ENCODE results near the gene ZRANB2.

The ZRANB2 gene, protein sequence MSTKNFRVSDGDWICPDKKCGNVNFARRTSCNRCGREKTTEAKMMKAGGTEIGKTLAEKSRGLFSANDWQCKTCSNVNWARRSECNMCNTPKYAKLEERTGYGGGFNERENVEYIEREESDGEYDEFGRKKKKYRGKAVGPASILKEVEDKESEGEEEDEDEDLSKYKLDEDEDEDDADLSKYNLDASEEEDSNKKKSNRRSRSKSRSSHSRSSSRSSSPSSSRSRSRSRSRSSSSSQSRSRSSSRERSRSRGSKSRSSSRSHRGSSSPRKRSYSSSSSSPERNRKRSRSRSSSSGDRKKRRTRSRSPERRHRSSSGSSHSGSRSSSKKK

GRCh38 chr1:71080739-71081696 is at the start of gene ZRANB2:
Gene ZRANB2 (minus strand): TSS chr1:71081035. CDS start chr1:71080995, 40 bp downstream.
- DNase-seq (ENCODE audit: low read depth, low spot score), result peak; percentile 83

GRCh38 chr1:71128060-71128459 is 47.2 kb upstream of the ZRANB2 start:
- no peak for DNase-seq (ENCODE audit: low read depth, low spot score)

GRCh38 chr1:71118086-71118485 is 37.3 kb upstream of the ZRANB2 start:
- no peak for DNase-seq (ENCODE audit: low read depth, low spot score)

DNA sequence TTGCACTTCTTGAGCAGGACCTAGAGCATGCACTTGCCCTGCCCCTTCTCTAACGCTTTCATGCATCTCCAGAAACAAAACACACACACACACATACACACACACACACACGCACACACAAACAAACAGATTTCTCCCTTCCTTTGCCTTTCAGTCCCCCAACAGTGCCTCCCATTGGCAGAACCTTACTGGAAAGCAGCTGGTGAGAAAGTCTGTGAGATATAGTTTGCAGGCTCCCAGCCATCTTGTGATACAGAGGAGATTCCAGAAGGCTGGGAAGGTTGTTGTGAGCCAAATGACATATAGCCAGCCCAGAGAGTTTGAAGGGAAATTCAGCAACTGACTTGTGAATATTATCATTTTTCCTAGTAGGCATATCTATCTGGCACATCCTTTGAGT is 35.9 kb upstream of the ZRANB2 start:
- no peak for DNase-seq (ENCODE audit: low read depth, low spot score)

DNA sequence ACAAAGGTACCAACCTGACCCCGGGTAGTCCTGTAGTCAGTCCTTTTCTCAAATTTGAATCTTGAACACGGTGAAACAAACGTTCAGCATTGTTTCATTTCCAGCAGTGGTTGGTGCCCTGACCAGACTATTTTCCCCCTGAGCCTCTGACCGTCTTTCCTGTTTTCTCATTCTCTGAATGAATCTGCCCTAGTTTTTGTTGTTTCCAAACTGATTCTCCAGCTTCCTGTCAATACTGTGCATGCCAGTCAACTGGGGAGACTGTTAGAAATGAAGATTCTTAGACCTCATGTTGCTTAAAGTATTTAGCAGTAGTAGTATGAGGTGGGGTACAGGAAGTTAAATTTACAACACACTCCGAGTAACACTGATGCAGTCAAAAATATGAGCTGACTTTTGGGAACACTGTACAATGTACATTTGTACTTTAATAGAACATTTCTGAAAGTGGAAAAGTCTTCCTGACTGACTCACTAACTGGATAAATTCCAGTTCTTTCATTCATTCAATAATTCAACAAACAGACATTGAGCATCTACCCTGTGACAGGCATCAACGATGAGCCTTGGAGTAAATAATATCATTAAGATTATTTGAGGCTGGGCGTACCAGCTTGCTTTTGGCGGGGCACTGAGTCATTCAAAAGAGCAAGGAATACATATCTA is 26.0 kb upstream of the ZRANB2 start:
- DNase-seq (ENCODE audit: low read depth, low spot score), result no peak

DNA sequence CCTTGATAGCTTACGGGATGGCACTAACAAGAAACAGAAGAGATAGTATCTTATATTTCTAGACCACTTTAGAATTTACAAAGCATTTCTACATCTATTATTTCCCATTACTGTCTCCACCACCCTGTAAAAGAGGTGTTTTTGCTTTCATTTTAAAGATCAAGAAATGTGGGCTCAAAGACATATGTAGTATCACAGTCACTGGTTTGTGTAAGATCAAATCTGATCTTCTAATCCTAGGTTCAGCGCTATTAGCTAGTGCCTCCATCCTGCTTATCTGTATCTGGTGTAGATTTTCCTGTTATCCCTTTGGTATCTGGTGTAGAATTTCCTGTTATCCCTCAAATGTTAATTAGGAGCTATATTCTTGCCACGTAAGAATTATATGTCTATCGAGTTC is 23.6 kb upstream of the ZRANB2 start:
- no peak for DNase-seq (ENCODE audit: low read depth, low spot score)

DNA sequence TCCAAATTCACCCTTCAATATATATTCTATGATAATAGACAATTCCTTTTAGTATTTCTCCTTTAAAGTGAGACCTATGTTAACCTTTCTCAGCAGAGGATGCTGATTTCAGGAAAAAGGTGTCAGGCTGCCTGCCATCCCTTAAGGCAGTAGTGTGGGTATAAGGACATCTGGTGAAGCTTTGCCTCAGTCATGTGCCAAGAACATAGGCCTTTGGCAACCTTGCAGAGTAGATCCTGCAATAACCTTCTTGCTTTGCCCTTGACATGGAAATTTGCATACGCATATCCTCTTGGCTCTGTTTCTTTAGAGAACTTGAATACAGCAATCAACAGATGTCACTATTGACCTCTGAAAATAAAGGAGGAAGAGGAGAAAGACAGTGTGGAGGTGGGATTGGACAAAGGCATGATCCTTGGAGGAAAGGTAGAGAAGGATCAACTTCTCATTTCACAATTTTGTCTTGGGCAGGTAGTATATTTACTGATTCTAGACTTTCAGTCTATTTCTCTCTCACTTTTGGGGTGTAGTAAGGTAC is 21.1 kb upstream of the ZRANB2 start:
- DNase-seq (ENCODE audit: low read depth, low spot score), result no peak

DNA sequence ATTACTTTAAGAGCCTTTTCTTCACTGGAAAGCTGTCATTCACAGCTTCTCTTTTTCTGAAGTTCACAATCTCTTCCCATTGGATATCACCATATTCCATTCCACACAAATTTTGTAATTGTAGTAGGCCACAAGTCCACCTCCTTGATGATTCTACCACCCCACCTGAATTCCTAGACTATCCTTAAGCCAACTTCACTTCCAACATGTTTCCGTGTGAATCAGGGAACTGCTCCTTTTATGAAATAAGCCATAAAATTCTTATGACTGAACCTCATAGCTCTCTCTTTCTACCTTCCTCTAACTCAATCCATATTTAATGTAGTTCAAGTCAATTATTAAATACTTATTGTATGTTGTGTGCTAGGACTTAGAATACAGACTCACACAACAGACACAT is 16.6 kb upstream of the ZRANB2 start:
- no peak for DNase-seq (ENCODE audit: low read depth, low spot score)

DNA sequence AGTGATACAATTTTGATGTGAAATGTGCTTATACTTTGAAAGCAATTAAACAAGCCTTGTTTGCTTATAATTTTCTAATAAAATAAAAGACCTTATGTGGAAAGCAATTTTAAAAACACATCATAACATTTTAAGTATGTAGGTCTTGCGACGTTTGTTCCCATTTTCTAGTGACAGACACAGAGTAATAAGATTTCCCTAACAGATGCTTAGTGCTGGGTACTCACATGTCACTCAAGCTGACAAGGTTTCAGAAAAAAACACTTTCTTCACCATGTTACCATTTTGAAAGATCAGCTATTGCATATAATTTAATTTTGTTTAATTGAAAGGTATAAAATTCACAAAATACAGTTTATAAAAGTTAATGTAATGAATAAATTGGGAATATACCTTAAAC is 14.1 kb upstream of the ZRANB2 start:
- DNase-seq (ENCODE audit: low read depth, low spot score), result no peak

DNA sequence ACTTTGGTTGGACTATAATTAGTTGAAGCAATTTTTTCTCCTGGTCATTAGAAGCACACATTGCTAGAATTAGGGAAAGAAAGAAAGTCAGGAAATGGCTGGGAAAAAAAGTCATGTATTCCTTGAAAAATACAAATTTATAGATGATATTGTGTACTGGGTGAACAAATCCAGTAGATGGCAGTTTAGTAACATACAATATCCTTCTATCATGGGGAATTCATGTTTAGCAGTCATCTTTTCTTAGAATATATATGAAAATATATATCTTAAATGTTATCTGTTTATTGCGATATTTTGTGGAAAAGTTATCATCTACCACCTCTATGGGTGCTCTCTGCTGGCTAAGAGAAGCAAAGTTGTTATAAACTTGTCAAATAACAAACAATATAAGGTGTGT is 13.1 kb upstream of the ZRANB2 start:
- no peak for DNase-seq (ENCODE audit: low read depth, low spot score)

- DNase-seq (ENCODE audit: low read depth, low spot score), result no peak
Measured at GRCh38 chr1:71089536-71090270, 8.9 kb upstream of the ZRANB2 start.

DNA sequence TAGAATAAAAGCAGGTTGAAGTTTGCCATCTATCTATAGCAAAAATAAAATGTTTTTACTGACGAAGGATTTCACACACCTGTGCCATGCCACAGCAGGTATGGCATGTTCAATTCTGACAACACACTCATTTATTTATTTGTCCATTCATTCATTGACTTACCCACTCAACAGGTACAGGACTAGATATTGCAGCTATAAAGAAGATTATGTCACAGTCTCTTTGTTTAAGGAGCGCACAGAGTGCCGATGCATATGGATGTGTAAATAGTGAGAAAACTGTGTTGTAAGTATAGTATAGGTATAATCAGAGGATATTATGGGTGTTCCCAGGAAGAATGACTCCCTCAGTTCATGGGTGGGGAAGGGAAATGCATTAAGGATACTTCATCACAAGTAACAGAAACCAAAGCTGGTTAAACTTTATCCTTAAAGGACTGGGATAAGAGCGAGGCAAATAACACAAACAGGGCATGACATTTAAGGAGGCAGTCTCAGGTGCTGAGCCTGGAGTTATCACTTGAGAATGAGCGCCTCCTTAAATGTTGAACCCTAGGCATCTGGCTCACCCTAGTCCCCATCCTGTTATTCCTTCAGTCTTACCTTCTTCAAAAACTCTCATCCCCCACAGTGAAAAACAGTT is 7.9 kb upstream of the ZRANB2 start:
- no peak for DNase-seq (ENCODE audit: low read depth, low spot score)

GRCh38 chr1:71087713-71088112 is 6.9 kb upstream of the ZRANB2 start:
- DNase-seq (ENCODE audit: low read depth, low spot score), result no peak

- DNase-seq (ENCODE audit: low read depth, low spot score), result no peak
Measured at GRCh38 chr1:71087060-71087459, 6.2 kb upstream of the ZRANB2 start.

DNA sequence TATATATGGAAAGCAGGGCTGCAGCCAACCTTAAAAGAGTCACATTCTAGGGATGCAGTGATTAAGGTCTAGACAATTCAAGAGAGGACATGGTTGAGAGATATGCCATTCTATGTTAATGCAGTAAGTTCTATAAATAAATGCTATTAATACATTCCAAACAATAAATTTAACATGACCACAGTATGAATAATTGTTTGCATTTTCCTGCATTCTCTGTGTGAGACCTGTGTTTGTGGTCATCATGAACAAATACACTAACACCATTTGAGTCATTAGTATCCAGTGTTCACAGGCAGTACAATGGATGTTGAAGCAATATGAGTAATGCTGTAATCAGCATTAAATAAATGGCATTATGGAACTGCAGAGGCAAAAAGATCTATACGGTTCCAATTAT is 5.5 kb upstream of the ZRANB2 start:
- DNase-seq (ENCODE audit: low read depth, low spot score), result no peak

- DNase-seq (ENCODE audit: low read depth, low spot score), result no peak
Measured at GRCh38 chr1:71083271-71083670, 2.4 kb upstream of the ZRANB2 start.

GRCh38 chr1:71081697-71082080 is 854 bp upstream of the ZRANB2 start:
- no peak for DNase-seq (ENCODE audit: low read depth, low spot score)

GRCh38 chr1:71080230-71080738 is 551 bp downstream of the ZRANB2 start:
- DNase-seq (ENCODE audit: low read depth, low spot score), result peak; percentile 1

GRCh38 chr1:71074681-71075080 is 6.2 kb downstream of the ZRANB2 start:
- DNase-seq (ENCODE audit: low read depth, low spot score), result no peak

- DNase-seq (ENCODE audit: low read depth, low spot score), result no peak
Measured at GRCh38 chr1:71072273-71072672, 8.6 kb downstream of the ZRANB2 start.

DNA sequence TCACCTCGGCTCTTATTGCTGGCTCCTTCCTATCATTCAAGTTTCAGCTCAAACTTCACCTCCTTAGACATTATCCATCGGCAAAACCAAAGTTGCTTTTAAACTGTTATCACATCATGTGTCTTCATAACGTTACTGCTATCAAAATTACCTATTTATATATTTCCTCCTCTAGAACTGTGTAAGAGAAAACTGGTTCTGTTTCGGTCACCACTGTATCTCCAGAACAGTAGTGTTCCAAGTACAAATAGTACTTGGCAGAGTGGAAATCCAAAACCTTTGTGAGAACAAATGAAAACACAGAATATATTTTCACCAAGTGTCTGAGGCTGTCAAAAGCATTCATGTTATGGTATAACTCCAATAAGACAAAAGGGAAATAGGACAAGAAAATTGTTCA is 9.1 kb downstream of the ZRANB2 start:
- DNase-seq (ENCODE audit: low read depth, low spot score), result no peak
